HG03558 (cell line): Measurements from ENCODE around the gene CCDC127.
"Not testable (repeated sequence)": the region's sequence is repeated elsewhere in the genome, so short reads cannot be mapped to it uniquely, and the experiment has no call there.

Experiments
- ATAC-seq: cut with Tn5 transposase; IDR thresholded peaks from one replicate; pipeline ENCODE4 v1.9.1; 2021; ENCODE audit warnings: moderate number of reproducible peaks; ENCODE audit not compliant: unreplicated experiment; ENCODE audit errors: extremely low read depth

Gene CCDC127

DNA sequence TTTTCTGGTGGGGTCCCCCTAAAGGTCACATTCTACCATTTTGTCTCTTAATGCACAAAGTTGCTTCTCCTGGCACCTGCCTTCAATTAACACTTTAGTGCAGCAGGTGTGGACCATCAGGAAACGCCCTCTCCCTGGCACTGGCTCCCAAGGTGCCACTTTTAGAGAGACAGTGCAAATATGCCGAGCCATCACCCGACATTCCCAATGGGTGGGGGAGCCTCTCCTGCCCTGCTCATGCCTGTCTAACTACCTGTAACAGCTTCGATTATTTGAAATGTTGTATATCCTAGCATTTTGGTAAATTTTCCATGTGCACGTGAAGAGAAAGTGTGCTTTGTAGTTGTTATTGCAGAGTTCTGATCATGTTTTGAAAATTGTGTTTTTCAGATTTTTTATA, 39.8 kb downstream of the CCDC127 start:
- no peak for ATAC-seq

DNA sequence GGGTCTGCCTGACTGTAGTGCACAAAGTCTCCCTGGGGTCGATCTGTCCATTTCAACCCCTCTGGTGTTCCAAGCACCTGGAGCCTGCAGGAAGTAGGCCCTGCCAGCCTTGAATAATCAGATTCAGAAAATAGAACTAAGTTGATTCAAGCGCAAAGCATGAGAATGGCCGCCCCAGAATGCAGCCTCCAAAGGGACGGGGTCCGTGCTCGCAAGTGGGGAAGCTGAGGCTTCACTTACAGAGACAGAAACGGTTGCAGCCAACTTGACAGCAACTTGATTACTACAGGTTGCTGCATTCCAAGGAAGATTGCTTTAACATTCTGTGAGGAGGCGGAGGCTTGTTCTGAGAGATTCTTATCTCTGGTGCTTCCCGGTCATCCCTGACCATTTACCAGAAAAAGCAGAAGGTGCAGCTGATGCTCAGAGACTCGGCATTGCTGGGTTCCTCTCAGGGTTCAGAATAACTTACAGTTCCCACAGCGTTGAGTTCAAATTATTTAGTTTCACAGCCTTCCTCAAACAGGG, 41.6 kb downstream of the CCDC127 start:
- no peak for ATAC-seq

DNA sequence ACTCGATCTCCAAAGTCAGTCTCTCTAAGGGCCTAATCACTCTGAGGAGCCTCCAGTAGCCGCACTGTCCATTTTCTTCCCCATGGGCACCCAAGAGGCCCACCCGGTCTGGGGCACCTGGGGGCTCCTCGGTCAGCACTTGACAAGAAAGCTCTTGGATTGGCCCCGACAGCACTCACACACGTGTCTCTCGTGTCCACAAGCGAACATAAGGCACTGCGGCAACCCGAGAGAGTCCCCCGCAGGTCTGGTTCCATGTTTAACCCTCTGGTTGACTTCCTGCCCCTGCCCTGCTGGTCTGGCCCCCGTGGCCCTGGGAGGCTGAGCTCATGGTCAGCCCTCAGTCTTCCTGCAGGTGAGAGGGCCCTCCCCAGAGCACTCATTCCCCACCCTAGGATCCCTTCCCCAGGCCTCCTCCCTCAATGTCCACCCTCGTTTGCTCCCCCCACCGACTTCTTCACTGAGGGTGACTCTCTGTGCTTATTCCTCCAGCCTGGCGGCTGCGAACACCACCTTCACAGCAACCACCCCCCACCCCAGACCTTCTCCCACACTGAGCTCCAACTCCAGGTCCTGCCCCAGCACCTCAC, 43.0 kb downstream of the CCDC127 start:
- no peak for ATAC-seq

DNA sequence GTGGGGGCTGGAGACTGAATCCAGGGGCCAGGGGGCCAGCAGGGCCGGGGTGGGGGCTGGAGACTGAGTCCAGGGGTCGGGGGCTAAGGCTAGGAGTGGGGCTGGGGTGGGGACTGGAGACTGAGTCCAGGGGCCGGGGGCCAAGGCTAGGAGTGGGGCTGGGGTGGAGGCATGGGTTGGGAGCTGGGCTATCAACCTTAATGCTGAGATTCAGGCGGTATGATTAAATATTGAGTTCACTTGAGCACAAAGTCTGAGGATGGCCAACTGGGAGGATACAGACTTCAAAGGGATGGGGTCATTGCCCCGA, 43.7 kb downstream of the CCDC127 start:
- ATAC-seq = no peak

DNA sequence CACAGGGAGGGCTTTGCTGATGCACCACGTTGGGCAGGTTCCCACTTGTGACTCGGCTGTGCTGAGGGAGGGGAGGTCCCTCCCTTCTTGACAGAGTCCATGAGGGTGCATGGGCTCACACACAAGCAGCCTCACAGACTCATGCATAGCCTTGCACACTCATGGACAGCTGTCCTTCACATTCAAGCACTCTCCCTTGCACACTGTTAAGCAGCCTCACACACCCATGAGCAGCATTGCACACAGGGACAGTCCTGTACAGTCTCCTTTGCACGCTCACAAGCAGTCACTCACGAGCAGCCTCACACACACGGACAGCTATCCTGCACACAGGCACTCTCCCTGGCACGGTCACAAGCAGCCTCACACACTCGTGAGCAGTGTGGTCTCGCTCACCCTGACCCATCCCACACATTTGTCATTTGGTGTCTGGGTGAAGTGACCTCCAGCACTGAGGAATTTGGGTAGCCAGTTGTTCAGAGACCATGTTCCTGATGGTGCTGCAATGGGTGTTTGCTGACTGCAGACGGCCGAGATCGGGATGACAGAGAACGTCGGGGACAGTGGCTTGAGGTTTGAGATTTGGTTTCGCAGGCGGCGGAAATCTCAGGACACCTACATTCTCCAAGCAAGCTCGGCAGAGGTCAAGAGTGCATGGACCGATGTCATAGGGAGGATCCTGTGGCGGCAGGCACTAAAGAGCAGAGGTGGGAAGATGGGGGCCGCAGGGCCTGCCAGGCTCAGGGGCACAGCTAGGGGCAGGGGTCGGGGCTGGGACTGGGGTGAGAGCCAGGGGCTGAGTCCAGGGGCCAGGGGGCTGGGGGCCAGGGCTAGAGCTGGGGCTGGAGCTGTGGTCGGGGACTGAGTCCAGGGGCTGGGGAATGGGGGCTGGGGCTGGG, 44.3 kb downstream of the CCDC127 start:
- no peak for ATAC-seq

DNA sequence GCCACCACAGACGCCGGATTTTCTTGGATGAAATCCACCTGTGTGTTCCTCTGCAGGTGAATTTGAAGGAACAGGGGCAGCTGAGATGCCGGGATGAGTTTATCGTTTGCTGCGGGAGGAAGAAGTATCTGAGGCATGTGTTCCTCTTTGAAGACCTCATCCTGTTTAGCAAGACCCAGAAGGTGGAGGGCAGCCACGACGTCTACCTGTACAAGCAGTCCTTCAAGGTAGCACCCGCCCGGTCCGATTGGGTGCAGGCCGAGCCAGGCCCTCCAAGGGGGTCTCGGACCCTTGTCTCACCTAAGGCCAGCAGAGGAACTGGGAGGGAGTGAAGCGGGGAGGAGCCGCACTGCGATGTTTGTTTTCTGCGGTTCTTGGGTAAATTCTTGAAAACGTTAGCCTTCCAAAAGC, 45.1 kb downstream of the CCDC127 start:
- no peak for ATAC-seq

DNA sequence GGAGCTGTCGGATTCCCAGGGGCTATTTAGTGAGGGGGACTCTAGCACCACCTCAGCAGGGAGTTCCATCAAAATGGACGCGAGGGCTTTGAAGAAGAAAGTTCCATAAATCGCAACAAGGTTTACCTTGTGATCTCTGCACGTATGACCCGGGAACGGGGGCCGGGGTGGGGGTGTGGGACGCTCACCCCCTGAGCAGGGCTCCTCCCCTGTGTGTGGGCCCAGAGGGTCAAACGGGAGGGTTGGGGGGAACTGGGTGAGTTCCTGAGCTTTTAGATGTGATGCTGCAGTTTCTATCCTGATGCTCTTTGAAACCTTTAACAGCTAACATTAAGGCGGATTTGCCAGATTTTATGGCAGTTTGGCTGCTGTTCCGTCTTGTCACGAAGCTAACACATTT, 45.5 kb downstream of the CCDC127 start:
- no peak for ATAC-seq

DNA sequence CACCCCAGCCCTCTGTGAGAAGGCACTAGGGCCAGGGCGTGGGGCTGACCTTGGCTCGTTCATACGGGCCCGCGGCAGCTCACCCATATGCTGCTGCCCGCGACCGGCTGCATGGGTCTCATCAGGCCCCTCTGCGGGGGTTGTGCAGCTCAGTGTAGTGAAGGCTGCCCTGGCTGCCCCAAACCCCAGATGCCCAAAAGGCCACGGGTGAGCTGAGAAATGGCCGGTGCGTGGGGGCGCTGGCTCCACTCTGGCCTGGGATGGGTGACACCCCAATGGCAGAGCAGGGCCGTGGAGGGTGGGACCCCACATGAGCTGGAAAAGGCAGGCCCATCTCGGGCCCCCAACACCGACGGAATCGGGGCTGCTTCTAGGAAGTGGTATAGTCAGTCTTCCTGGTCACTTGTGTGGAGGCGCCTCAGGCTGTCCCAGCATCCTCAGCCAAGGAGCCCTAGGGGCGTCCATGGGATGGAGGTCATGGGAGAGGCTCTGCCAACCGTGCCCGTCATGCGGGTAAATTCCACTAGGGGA, 46.1 kb downstream of the CCDC127 start:
- no peak for ATAC-seq

DNA sequence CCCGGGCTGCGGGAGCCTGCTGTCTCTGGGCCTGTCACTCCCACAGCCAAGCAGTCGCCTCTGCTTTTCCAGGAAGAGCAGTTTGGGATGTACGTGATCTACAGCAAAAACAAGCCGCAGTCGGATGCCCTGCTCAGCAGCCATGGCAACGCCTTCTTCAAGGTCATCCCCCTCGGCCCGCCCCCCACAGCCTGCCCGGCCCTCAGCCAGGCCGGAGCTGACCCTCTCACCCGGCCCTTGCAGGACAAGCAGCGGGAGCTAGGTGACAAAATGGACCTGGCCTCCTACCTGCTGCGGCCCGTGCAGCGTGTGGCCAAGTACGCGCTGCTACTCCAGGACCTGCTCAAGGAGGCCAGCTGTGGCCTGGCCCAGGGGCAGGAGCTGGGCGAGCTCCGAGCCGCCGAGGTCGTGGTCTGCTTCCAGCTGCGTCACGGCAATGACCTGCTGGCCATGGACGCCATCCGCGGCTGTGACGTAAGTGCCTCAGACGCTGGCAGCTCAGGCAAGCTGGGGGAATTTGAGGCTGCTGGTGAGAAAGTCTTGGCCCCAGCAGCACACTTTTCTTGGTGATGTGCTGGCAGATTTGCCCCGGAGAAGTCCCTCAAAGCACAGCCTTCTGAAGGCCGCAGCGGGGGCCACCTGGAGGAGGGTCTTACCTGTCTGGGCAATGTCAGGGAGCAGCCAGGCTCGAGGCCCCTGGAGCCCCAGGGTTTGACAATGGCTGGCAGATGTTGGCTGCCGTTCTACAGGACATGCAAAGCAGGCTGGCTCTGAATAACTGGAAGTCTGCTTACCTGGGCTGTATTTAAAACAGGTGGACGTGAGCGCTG, 46.8 kb downstream of the CCDC127 start:
- ATAC-seq = no peak

DNA sequence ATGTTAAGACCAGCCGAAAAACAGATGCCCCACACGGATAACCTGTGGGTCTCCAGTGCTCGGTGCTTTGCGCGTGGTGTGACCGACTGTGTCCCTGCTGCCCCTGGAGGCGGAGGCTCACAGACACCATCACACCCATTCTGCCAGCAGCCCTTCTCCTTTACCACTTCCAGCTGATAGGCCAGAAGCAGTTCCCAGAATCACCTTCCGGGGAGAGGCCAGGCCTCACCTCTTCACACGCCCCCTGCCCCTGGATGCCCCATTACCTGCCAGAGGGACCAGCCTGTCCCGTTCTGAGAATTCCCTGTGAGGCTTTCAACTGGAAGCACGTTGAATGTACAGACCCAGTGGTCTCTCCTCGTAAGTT, 48.2 kb downstream of the CCDC127 start:
- no peak for ATAC-seq

DNA sequence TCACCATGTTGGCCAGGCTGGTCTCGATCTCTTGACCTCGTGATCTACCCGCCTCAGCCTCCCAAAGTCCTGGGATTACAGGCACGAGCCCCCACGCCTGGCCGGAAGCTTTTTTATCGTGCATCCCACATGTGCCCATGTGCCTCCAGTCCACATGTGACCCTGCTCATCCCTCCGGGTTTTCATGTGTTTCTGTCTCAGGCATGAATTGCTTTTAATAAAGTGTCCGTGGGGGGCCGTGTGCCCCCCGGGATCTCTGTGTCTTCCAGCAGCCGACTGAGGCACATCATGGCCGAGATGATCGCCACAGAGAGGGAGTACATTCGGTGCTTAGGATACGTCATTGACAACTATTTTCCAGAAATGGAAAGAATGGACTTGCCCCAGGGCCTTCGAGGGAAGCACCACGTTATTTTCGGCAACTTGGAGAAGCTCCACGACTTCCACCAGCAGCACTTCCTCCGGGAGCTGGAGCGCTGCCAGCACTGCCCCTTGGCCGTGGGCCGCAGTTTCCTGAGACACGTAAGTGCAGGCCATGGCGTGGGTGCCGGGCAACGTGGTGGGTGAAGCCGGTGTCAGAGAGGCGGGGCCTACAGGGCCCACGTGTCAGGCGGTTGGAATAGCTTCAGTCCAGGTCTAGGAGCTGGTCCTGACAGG, 48.8 kb downstream of the CCDC127 start:
- no peak for ATAC-seq

DNA sequence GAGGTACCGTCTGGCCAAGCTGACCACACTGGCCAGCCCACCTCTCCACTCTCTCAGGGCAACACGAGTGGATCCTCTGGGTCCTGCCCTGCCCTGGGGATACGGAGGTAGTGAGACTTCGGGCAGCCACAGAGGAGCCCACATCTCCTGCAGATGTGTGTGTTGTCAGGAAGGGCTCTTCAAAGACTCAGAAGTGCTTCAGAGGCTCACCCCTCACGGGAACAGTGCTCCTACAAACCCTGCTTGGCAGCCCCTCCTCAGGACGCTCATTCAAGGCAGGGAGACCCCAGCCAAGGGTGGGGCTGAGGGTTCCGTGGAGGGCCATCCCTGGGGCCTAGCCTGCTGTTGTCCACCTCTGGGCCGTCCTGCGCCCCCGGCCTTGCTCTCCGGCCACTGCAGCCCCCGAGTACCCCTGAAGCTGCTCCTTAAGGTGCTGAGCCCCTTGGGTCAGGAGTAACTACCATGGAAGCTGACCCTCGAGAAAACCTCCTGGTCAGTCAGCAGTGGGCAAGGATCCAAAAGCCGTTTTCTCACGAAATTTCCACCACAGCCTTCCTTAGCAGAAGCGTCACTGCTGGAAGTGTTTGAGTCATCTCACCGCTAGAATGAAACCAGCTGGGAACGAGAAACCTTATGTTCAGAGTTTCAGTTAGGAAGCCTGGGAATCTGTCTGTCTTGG, 49.8 kb downstream of the CCDC127 start:
- no peak for ATAC-seq

DNA sequence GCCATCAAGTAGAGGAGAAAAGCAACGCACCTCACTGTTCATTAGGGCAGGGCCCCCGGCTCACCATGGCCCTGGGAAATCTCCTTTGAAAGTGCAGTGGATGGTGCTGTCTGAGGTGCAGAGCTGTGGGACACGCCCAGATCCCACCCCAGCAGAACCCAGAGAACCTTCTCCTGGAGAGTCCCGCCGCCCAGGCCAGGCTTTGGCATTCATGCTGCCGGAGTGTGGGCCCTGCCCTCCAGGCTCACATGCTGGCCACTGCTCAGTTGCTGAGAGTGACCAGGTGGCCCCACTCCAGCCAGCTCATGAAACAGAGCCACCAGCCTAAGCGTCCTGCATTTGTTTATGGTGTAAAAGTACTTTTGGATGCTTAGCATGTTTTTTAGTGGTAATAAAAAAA, 50.4 kb downstream of the CCDC127 start:
- no peak for ATAC-seq

DNA sequence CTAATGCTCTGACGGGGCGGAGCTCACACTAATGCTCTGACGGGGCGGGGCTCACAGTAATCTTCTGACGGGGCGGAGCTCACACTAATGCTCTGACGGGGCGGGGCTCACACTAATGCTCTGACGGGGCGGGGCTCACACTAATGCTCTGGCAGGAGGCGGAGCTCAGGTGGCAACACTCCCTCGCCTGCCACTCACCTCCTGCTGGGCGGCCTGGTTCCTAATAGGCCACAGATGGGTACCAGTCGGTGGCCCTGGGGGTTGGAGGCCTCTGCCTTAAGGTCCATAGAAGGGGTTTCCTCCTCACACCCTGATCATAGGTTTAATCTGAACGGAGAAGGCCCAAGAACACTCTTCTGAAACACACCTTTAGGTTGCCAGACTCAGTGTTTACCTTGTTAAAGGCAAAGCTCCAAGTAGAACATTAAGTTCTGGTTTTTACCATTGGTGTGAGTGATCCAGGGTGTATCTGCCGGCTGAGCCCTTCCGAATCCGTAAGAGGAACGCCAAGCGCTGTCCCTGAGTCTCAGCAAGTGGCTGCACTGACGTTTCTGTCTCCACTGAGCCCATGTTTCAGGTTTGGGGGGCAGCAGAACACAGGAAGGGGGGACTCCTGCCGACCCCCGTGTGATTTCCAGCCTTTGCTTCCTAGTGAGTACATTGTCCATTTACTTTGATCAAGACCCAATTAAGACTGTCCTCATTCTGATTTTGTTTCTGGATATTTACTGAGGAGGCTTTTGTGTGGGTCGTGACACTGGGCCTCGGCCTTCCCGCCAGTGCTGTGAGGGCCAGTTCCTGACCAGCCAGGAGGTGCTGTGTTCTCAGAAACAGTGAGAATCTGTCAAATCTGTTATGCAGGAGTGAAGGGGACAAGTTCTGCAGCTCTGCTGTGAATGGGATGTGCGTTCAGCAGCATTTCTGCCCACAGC, 51.2 kb downstream of the CCDC127 start:
- ATAC-seq = no peak

DNA sequence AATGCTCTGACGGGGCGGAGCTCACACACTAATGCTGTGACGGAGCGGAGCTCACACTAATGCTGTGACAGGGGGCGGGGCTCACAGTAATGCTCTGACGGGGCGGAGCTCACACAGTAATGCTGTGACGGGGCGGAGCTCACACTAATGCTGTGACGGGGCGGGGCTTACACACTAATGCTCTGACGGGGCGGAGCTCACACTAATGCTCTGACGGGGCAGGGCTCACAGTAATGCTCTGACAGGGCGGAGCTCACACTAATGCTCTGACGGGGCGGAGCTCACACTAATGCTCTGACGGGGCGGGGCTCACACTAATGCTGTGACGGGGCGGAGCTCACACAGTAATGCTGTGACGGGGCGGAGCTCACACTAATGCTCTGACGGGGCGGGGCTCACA, 53.2 kb downstream of the CCDC127 start:
- ATAC-seq = not testable (repeated sequence)

DNA sequence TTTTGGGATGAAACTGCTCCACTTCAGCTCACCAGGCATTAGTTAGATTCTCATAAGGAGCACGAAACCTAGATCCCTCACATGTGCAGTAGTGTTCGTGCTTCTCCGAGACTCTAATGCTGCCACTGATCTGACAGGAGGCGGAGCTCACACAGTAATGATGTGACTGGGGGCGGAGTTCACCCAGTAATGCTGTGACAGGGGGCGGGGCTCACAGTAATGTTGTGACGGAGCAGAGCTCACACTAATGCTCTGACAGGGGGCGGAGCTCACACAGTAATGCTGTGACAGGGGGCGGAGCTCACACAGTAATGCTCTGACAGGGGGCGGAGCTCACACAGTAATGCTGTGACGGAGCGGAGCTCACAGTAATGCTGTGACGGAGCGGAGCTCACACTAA, 53.7 kb downstream of the CCDC127 start:
- ATAC-seq = no peak

DNA sequence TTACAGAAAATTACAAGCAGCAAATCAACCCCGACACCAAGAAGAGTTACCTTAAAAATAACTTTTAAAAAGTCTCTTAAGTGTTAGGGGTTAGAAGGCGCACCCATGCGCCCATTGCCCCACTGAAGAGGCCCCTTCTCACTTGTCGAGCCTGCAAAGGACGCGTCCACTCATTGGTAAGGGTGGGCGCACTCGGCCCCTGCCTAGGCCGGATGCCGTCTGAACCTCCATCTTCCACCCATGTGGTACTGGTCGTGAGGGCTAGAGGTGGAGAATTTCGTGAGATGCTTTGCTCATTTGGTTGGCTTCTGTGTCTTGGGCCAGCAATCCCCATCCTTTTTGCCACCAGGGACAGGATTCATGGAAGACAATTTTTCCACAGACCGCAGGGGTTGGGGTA, 54.1 kb downstream of the CCDC127 start:
- no peak for ATAC-seq

DNA sequence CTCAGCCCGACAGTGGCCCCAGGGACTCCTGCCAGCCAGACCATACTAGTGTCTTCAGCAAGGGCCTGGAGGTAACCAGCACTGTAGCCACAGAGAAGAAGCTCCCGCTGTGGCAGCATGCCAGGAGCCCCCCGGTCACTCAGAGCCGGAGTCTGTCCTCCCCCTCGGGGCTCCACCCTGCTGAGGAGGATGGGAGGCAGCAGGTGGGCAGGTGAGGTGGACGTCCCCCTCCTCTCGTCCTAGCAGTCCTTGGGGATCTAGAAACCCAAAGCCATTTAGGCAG, 54.7 kb downstream of the CCDC127 start:
- ATAC-seq = no peak
